Activated T-cell treated with anti-CD3 and anti-CD28 coated beads, Interleukin-2, amount 50 U/mL, for 24 hours (primary cell): ENCODE results near the gene RASGRF2.

ENCODE experiments used
- DNase-seq: peaks from one replicate; pipeline ENCODE4 v3.0.0-alpha.2; 2020
- H3K27ac Mint-ChIP-seq: 2 replicates; pipeline ENCODE4 v1.8.0; 2020; ENCODE audit warnings: mild to moderate bottlenecking, mixed read lengths
- H3K27me3 Mint-ChIP-seq: 2 replicates; pipeline ENCODE4 v1.8.0; 2020; ENCODE audit warnings: mixed read lengths
- H3K36me3 Mint-ChIP-seq: 2 replicates; pipeline ENCODE4 v1.8.0; 2020; ENCODE audit warnings: low read depth, mixed read lengths
- H3K4me1 Mint-ChIP-seq: 2 replicates; pipeline ENCODE4 v1.8.0; 2020; ENCODE audit warnings: low read depth, mixed read lengths
- H3K4me3 Mint-ChIP-seq: 2 replicates; pipeline ENCODE4 v1.8.0; 2020; ENCODE audit warnings: mild to moderate bottlenecking, moderate library complexity, mixed read lengths
- H3K9me3 Mint-ChIP-seq: 2 replicates; pipeline ENCODE4 v1.8.0; 2020; ENCODE audit warnings: mixed read lengths

RASGRF2 gene

GRCh38 chr5:81069990-81070389 is 109.8 kb downstream of the RASGRF2 start:
- Mint-ChIP-seq H3K4me3 (no peak overlapping the region), H3K27ac (no peak overlapping the region), H3K4me1 (peaks cover 5% of the 10 kb centered on the region), H3K9me3 (no peaks in the 10 kb centered on the region), H3K36me3 (peaks cover 45% of the 10 kb centered on the region), H3K27me3 (no peaks in the 10 kb centered on the region)
- no peak for DNase-seq

- no peak overlapping the region for H3K27ac Mint-ChIP-seq
- H3K4me1 Mint-ChIP-seq: no peaks in the 10 kb centered on the region
These were observed 110.5 kb downstream of the RASGRF2 start for GRCh38 chr5:81070571-81071255.

GRCh38 chr5:81075041-81075440 is 114.9 kb downstream of the RASGRF2 start:
- no peak for DNase-seq
- H3K4me3 Mint-ChIP-seq: no peak overlapping the region
- H3K27ac Mint-ChIP-seq: no peak overlapping the region
- H3K36me3 Mint-ChIP-seq: peaks cover 36% of the 10 kb centered on the region
- no peaks in the 10 kb centered on the region for H3K27me3 Mint-ChIP-seq
- H3K9me3 Mint-ChIP-seq: peaks cover 6% of the 10 kb centered on the region
- H3K4me1 Mint-ChIP-seq: no peaks in the 10 kb centered on the region

More at GRCh38 chr5:81070571-81071255, 110.5 kb downstream of the RASGRF2 start:
- DNase-seq: no peak
- H3K36me3 Mint-ChIP-seq: peaks cover 41% of the 10 kb centered on the region
- no peaks in the 10 kb centered on the region for H3K27me3 Mint-ChIP-seq
- H3K9me3 Mint-ChIP-seq: no peaks in the 10 kb centered on the region
- H3K4me3 Mint-ChIP-seq: no peak overlapping the region

GRCh38 chr5:81077105-81077504 is 116.9 kb downstream of the RASGRF2 start:
- H3K4me3 Mint-ChIP-seq: no peak overlapping the region
- H3K9me3 Mint-ChIP-seq: peaks cover 6% of the 10 kb centered on the region
- no peak for DNase-seq
- peaks cover 44% of the 10 kb centered on the region for H3K36me3 Mint-ChIP-seq
- no peaks in the 10 kb centered on the region for H3K4me1 Mint-ChIP-seq
- H3K27me3 Mint-ChIP-seq: no peaks in the 10 kb centered on the region
- no peak overlapping the region for H3K27ac Mint-ChIP-seq

GRCh38 chr5:81078930-81079329 is 118.8 kb downstream of the RASGRF2 start:
- H3K27ac Mint-ChIP-seq: no peak overlapping the region
- H3K4me1 Mint-ChIP-seq: peaks cover 2% of the 10 kb centered on the region
- peaks cover 49% of the 10 kb centered on the region for H3K36me3 Mint-ChIP-seq
- no peak overlapping the region for H3K4me3 Mint-ChIP-seq
- H3K9me3 Mint-ChIP-seq: peaks cover 6% of the 10 kb centered on the region
- DNase-seq: no peak
- H3K27me3 Mint-ChIP-seq: no peaks in the 10 kb centered on the region

GRCh38 chr5:81080809-81081460 is 120.8 kb downstream of the RASGRF2 start:
- Mint-ChIP-seq H3K4me3 (no peak overlapping the region), H3K27me3 (no peaks in the 10 kb centered on the region), H3K36me3 (peaks cover 67% of the 10 kb centered on the region), H3K4me1 (peaks cover 2% of the 10 kb centered on the region), H3K27ac (no peak overlapping the region), H3K9me3 (peaks cover 6% of the 10 kb centered on the region)
- DNase-seq: no peak

- no peak for DNase-seq
- Mint-ChIP-seq H3K27me3 (no peaks in the 10 kb centered on the region), H3K27ac (no peak overlapping the region), H3K9me3 (peaks cover 6% of the 10 kb centered on the region), H3K4me3 (no peak overlapping the region), H3K4me1 (peaks cover 2% of the 10 kb centered on the region), H3K36me3 (peaks cover 72% of the 10 kb centered on the region)
These were observed 121.3 kb downstream of the RASGRF2 start for GRCh38 chr5:81081461-81081835.

GRCh38 chr5:81086881-81087281 is 126.7 kb downstream of the RASGRF2 start:
- no peak overlapping the region for H3K27ac Mint-ChIP-seq
- no peak overlapping the region for H3K4me3 Mint-ChIP-seq
- H3K4me1 Mint-ChIP-seq: peaks cover 3% of the 10 kb centered on the region

GRCh38 chr5:81091199-81091598 is 131.0 kb downstream of the RASGRF2 start:
- H3K27me3 Mint-ChIP-seq: no peaks in the 10 kb centered on the region
- H3K4me1 Mint-ChIP-seq: peaks cover 3% of the 10 kb centered on the region
- no peak overlapping the region for H3K4me3 Mint-ChIP-seq
- no peak overlapping the region for H3K27ac Mint-ChIP-seq
- peaks cover 58% of the 10 kb centered on the region for H3K36me3 Mint-ChIP-seq
- H3K9me3 Mint-ChIP-seq: no peaks in the 10 kb centered on the region
- no peak for DNase-seq

More at GRCh38 chr5:81086881-81087281, 126.7 kb downstream of the RASGRF2 start:
- Mint-ChIP-seq H3K27me3 (no peaks in the 10 kb centered on the region), H3K36me3 (peaks cover 62% of the 10 kb centered on the region), H3K9me3 (no peaks in the 10 kb centered on the region)
- no peak for DNase-seq

GRCh38 chr5:81093536-81094196 is 133.5 kb downstream of the RASGRF2 start:
- no peak overlapping the region for H3K27ac Mint-ChIP-seq
- H3K9me3 Mint-ChIP-seq: no peaks in the 10 kb centered on the region
- DNase-seq: no peak
- H3K4me3 Mint-ChIP-seq: no peak overlapping the region
- peaks cover 2% of the 10 kb centered on the region for H3K4me1 Mint-ChIP-seq
- peaks cover 39% of the 10 kb centered on the region for H3K36me3 Mint-ChIP-seq
- H3K27me3 Mint-ChIP-seq: no peaks in the 10 kb centered on the region

GRCh38 chr5:81095835-81096234 is 135.7 kb downstream of the RASGRF2 start:
- H3K4me1 Mint-ChIP-seq: peaks cover 2% of the 10 kb centered on the region

GRCh38 chr5:81097713-81098112 is 137.6 kb downstream of the RASGRF2 start:
- no peaks in the 10 kb centered on the region for H3K27me3 Mint-ChIP-seq
- H3K36me3 Mint-ChIP-seq: peaks cover 41% of the 10 kb centered on the region
- H3K9me3 Mint-ChIP-seq: no peaks in the 10 kb centered on the region
- H3K4me1 Mint-ChIP-seq: peaks cover 2% of the 10 kb centered on the region
- no peak overlapping the region for H3K4me3 Mint-ChIP-seq
- DNase-seq: no peak
- H3K27ac Mint-ChIP-seq: no peak overlapping the region

More at GRCh38 chr5:81095835-81096234, 135.7 kb downstream of the RASGRF2 start:
- H3K27me3 Mint-ChIP-seq: no peaks in the 10 kb centered on the region
- DNase-seq: no peak
- H3K36me3 Mint-ChIP-seq: peaks cover 44% of the 10 kb centered on the region
- no peaks in the 10 kb centered on the region for H3K9me3 Mint-ChIP-seq
- H3K27ac Mint-ChIP-seq: no peak overlapping the region
- no peak overlapping the region for H3K4me3 Mint-ChIP-seq

GRCh38 chr5:81105261-81105877 is 145.2 kb downstream of the RASGRF2 start:
- Mint-ChIP-seq H3K4me3 (no peak overlapping the region), H3K4me1 (peaks cover 32% of the 10 kb centered on the region), H3K27me3 (no peaks in the 10 kb centered on the region), H3K27ac (peak overlapping the region; percentile 45), H3K36me3 (peaks cover 7% of the 10 kb centered on the region), H3K9me3 (no peaks in the 10 kb centered on the region)
- no peak for DNase-seq

- Mint-ChIP-seq H3K27me3 (no peaks in the 10 kb centered on the region), H3K4me3 (no peak overlapping the region), H3K9me3 (no peaks in the 10 kb centered on the region), H3K36me3 (peaks cover 72% of the 10 kb centered on the region), H3K27ac (no peak overlapping the region), H3K4me1 (no peaks in the 10 kb centered on the region)
- no peak for DNase-seq
These were observed 155.1 kb downstream of the RASGRF2 start for GRCh38 chr5:81115261-81115660.
